KBM-7 (cell line): Measurements from ENCODE around the gene CLEC2A.
"Not testable (repeated sequence)": the region's sequence is repeated elsewhere in the genome, so short reads cannot be mapped to it uniquely, and the experiment has no call there.

Experiments
- DNase-seq: peaks from one replicate; pipeline ENCODE4 v3.0.0-alpha.2; 2015
- in situ Hi-C: fragments of 300-500 bp; cut with MboI; formaldehyde crosslinking; loops from 2 replicates; pipeline ENCODE4 v1.14.3; 2020; ENCODE audit warnings: low sequenced_read_pairs, low pct_unique_long_range_greater_than_20kb, mixed read lengths

CLEC2A gene

DNA sequence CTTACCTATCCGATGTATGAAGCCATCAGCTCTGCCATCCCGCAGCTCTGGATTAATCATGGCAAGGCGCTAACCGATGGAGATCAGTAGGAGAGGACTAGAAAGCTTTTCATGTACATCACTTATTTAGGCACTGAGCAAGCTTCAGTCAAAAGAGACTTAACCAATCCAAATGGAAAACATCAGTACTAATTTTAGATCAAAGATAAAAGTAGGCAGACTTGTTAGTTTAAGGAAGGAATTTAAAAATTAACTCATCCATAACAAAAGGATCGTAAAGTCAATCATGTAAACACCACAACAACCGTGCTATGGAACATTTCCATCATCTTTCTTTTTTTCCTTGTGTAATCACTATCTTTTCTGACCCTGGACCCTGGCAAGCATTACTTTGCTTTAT is at the start of gene CLEC2A:
Gene CLEC2A, minus strand, starts transcription at position 101 of the 400 bp plus-strand sequence. Its CDS starts 41 bp downstream, at position 60.
- in situ Hi-C loops: loop anchor here (25.0 kb wide), 1 partner anchor 205 kb away; the partner anchor contains the start of gene CLEC7A
- no peak for DNase-seq

GRCh38 chr12:9980126-9980525 is 48.0 kb upstream of the CLEC2A start:
- peak; percentile 35 for DNase-seq
- in situ Hi-C loops: no loop called here

- DNase-seq: no peak
- in situ Hi-C loops: no loop called here
Observed at GRCh38 chr12:9977916-9978315, 45.7 kb upstream of the CLEC2A start.

- DNase-seq, in situ Hi-C loops: not testable (repeated sequence)
Observed at GRCh38 chr12:9976626-9977025, 44.5 kb upstream of the CLEC2A start.

DNA sequence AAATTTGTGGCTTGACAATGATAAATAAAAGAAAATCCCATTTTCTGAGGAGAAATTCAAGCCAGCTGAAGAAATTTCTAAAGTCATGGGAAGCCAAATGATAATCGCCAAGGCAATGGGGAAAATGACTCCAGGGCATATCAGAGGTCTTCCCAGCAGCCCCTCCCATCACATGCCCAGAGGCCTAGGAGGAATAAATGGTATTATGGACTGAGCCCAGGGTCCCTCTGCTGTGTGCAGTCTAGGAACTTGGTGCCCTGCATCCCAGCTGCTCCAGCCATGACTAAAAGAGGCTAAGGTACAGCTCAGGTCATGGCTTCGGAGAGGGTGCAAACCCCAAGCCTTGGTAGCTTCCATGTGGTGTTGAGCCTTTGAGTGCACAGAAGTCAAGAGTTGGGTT is 43.4 kb upstream of the CLEC2A start:
- no peak for DNase-seq
- in situ Hi-C loops: no loop called here

DNA sequence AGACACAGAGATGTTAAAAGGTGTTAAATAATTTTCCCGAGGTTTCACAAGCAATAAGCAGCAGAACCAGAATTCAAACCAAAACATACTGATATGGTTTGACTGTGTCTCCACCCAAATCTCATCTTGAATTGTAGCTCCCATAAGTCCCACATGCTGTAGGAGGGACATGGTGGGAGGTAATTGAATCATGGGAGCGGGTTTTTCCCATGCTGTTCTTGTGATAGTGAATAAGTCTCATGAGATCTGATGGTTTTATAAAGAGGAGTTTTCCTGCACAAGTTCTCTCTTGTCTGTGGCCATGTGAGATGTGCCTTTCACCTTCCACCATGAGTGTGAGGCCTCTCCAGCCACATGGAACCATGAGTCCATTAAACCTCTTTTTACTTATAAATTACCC is 42.6 kb upstream of the CLEC2A start:
- DNase-seq, in situ Hi-C loops: not testable (repeated sequence)

GRCh38 chr12:9973949-9974348 is 41.8 kb upstream of the CLEC2A start:
- in situ Hi-C loops: no loop called here
- no peak for DNase-seq

- in situ Hi-C loops: no loop called here
- peak; percentile 55 for DNase-seq
Observed at GRCh38 chr12:9971181-9971580, 39.0 kb upstream of the CLEC2A start, which contains the start of gene CLEC12A. TSS of gene CLEC12A (plus strand) at chr12:9971409. CDS start at chr12:9971597, 188 bp downstream.

DNA sequence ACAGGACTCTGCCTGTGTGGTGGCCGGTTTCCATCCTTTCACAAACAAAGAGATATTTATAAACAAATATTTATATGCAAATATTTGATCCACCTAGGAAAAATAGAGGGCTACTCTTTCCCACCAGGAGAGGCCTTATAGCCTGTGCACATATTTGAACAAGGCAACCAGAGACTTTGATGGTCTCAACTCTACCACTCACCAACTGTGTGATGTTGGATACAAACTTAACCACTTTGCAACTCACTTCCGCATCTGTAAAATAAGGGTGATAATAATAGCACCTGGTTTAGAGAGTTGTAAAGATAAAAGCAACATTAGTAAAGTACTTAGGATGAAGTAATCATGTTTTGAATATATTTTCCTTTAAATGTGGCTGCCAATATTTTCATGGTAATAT is 37.5 kb upstream of the CLEC2A start:
- in situ Hi-C loops: no loop called here
- DNase-seq: no peak

- in situ Hi-C loops: no loop called here
- no peak for DNase-seq
Observed at GRCh38 chr12:9961901-9962300, 29.7 kb upstream of the CLEC2A start.

GRCh38 chr12:9961106-9961505 is 28.9 kb upstream of the CLEC2A start:
- in situ Hi-C loops: no loop called here
- DNase-seq: no peak

DNA sequence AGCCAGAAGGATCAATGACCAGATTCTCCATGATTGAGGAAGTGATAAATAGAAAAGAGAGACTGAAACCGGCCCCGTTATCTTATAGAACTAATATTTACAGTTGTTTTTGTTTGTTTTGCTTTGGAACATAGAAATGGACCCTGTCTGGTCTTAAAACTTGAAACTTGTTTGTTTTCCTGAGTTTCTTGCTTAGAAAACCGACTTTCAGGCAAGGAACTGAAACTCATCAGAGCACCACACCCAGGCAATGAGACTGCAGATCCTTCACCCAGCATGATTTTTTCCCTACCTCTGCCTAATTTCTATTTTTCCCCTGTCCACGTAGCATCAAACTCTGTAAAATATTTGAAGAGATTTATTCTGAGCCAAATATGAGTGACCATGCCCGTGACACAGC is 28.4 kb upstream of the CLEC2A start:
- DNase-seq: no peak
- in situ Hi-C loops: no loop called here

GRCh38 chr12:9957834-9958233 is 25.7 kb upstream of the CLEC2A start:
- peak; percentile 22 for DNase-seq
- in situ Hi-C loops: no loop called here

DNA sequence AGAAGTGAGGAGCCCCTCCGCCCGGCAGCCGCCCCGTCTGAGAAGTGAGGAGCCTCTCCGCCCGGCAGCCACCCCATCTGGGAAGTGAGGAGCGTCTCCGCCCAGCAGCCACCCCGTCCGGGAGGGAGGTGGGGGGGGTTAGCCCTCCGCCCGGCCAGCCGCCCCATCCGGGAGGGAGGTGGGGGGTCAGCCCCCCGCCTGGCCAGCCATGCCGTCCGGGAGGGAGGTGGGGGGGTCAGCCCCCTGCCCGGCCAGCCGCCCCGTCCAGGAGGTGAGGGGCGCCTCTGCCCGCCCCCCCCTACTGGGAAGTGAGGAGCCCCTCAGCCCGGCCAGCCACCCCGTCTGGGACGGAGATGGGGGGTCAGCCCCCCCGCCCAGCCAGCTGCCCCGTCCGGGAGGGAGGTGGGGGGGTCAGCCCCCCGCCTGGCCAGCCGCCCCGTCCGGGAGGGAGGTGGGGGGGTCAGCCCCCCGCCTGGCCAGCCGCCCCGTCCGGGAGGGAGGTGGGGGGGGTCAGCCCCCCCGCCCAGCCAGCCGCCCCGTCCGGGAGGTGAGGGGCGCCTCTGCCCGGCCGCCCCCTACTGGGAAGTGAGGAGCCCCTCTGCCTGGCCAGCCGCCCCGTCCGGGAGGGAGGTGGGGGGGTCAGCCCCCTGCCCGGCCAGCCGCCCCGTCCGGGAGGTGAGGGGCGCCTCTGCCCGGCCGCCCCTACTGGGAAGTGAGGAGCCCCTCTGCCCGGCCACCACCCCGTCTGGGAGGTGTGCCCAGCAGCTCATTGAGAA is 21.0 kb upstream of the CLEC2A start:
- in situ Hi-C loops, DNase-seq: not testable (repeated sequence)

- peak; percentile 51 for DNase-seq
- in situ Hi-C loops: no loop called here
Observed at GRCh38 chr12:9951026-9951675, 19.0 kb upstream of the CLEC2A start.

DNA sequence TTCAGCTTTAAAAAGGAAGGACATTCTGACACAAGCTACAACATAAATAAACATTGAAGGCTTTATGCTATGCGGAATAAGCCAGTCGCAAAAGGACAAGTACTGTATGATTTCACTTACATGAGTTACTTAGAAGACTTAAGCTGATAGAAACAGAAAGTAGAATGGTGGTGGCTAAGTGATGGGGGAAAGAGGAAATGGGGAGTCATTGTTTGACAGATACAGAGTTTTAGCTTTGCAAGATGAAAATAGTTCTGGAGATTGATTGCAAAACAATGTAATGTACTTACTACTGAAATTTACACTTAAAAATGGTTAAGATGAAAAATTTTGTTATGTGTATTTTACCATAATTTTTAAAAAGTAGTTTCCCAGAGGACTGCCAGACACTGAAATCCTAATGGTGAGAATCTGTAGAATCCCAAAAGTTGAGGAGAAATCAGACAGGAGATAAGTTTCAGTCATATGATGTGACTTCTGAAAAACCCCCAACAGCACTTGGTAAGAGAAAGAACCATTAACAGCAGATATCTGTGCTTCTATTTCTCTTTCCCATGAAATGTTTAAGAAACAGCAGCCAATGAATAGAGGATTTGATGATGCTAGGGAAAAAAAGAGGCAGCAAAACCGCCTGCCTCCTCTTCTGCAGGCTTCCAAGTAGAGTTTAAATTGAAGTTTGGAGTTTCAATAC is 16.6 kb upstream of the CLEC2A start:
- DNase-seq: peak; percentile 37
- in situ Hi-C loops: loop anchor here (25.0 kb wide), 1 partner anchor 189 kb away; the partner anchor contains the start of gene CLEC7A

DNA sequence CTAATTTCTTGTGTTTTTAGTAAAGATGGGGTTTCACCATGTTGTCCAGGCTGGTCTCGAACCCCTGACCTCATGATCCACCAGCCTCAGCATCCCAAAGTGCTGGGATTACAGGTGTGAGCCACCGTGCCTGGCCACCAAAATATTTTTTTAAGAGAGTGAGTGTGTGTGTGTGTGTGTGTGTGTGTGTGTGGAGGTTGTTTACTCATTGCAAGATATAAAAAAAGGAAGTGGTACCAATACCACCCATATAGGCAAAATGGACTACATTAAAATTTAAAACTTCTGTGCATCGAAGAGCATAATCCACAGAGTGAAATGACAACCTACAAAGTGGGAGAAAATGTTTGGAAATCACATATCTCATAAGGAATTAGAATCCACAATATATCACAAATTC is 15.5 kb upstream of the CLEC2A start:
- in situ Hi-C loops: loop anchor here (25.0 kb wide), 1 partner anchor 190 kb away; the partner anchor contains the start of gene CLEC7A
- no peak for DNase-seq

GRCh38 chr12:9944391-9944790 is 12.2 kb upstream of the CLEC2A start:
- DNase-seq: peak; percentile 49
- in situ Hi-C loops: loop anchor here (25.0 kb wide), 1 partner anchor 193 kb away; the partner anchor contains the start of gene CLEC7A

- DNase-seq: no peak
- in situ Hi-C loops: loop anchor here (25.0 kb wide), 1 partner anchor 194 kb away; the partner anchor contains the start of gene CLEC7A
Observed at GRCh38 chr12:9943240-9943639, 11.1 kb upstream of the CLEC2A start.
